GM23338 (cell line): ENCODE results near the gene CHRM1. TPM values are rescaled to one million over a fixed set of nuclear protein-coding genes. Genes with fewer than 3 reads are reported as not detected.
A peak's percentile ranks its signal among the peaks of the same experiment; 100 is the strongest.
"Not testable (repeated sequence)": the region's sequence is repeated elsewhere in the genome, so short reads cannot be mapped to it uniquely, and the experiment has no call there.

ENCODE experiments used
- ATAC-seq: fragments of 200-7000 bp; cut with Tn5 transposase; 3 replicates; pipeline ENCODE4 v1.9.1; 2020
- DNase-seq: peaks from one replicate; pipeline ENCODE4 v3.0.0-alpha.2; 2015; ENCODE audit warnings: low spot score
- H2AFZ ChIP-seq: fragments of 200-600 bp; sonication (generic); 2 replicates; pipeline ENCODE4 v1.8.0; 2016; ENCODE audit warnings: antibody characterized with exemption, mild to moderate bottlenecking, moderate library complexity
- H3F3A ChIP-seq: fragments of 200-600 bp; sonication (generic); replicated peaks from 2 replicates; pipeline ENCODE4 v1.8.0; 2017; ENCODE audit warnings: antibody characterized with exemption, mixed run types, low read depth
- H3K27ac ChIP-seq: fragments of 200-600 bp; sonication (generic); 2 replicates; pipeline ENCODE4 v1.6.1; 2016; ENCODE audit warnings: low read depth
- H3K27me3 ChIP-seq: fragments of 200-600 bp; sonication (generic); 2 replicates; pipeline ENCODE4 v1.8.0; 2016; ENCODE audit warnings: mild to moderate bottlenecking, mixed run types, moderate library complexity; ENCODE audit not compliant: insufficient read depth
- H3K36me3 ChIP-seq: fragments of 200-600 bp; sonication (generic); 2 replicates; pipeline ENCODE4 v1.8.0; 2016; ENCODE audit warnings: mild to moderate bottlenecking; ENCODE audit not compliant: insufficient read depth
- H3K4me1 ChIP-seq: fragments of 200-600 bp; sonication (generic); 2 replicates; pipeline ENCODE4 v1.8.0; 2016; ENCODE audit warnings: mild to moderate bottlenecking, moderate library complexity; ENCODE audit not compliant: insufficient read depth
- H3K4me2 ChIP-seq: fragments of 200-600 bp; sonication (generic); 2 replicates; pipeline ENCODE4 v1.7.1; 2017; ENCODE audit warnings: mixed run types
- H3K4me3 ChIP-seq: fragments of 200-600 bp; sonication (generic); 2 replicates; pipeline ENCODE4 v1.6.1; 2016; ENCODE audit warnings: mixed run types
- H3K79me2 ChIP-seq: fragments of 200-600 bp; sonication (generic); replicated peaks from 2 replicates; pipeline ENCODE4 v1.8.0; 2017; ENCODE audit warnings: mild to moderate bottlenecking; ENCODE audit not compliant: insufficient read depth
- H3K9me2 ChIP-seq: fragments of 200-600 bp; sonication (generic); 2 replicates; pipeline ENCODE4 v1.8.0; 2017; ENCODE audit not compliant: insufficient read depth
- H4K20me1 ChIP-seq: fragments of 200-600 bp; sonication (generic); replicated peaks from 2 replicates; pipeline ENCODE4 v1.8.0; 2017; ENCODE audit warnings: mild to moderate bottlenecking; ENCODE audit not compliant: insufficient read depth
- H3K27ac Mint-ChIP-seq: 2 replicates; pipeline ENCODE4 v1.8.0; 2020; ENCODE audit warnings: inconsistent platforms, mild to moderate bottlenecking, moderate library complexity, mixed read lengths
- H3K27me3 Mint-ChIP-seq: 3 replicates; pipeline ENCODE4 v1.8.0; 2022; ENCODE audit warnings: low read depth, mild to moderate bottlenecking, moderate library complexity, mixed read lengths, inconsistent platforms; ENCODE audit not compliant: insufficient read depth, poor library complexity
- H3K36me3 Mint-ChIP-seq: 3 replicates; pipeline ENCODE4 v1.8.0; 2021; ENCODE audit warnings: low read depth, mild to moderate bottlenecking, inconsistent platforms, moderate library complexity, mixed read lengths
- H3K4me1 Mint-ChIP-seq: 3 replicates; pipeline ENCODE4 v1.8.0; 2020; ENCODE audit warnings: mild to moderate bottlenecking, inconsistent platforms, mixed read lengths
- H3K4me3 Mint-ChIP-seq: 3 replicates; pipeline ENCODE4 v1.8.0; 2021; ENCODE audit warnings: moderate library complexity, mild to moderate bottlenecking, inconsistent platforms, mixed read lengths
- H3K9me3 Mint-ChIP-seq: 3 replicates; pipeline ENCODE4 v1.8.0; 2020; ENCODE audit warnings: moderate library complexity, mild to moderate bottlenecking, inconsistent platforms, mixed read lengths
- CREB1 ChIP-seq: fragments of 250-450 bp; sonication (Bioruptor Pico); IDR thresholded peaks from 2 replicates; pipeline ENCODE4 v1.5.0; 2020; ENCODE audit warnings: low read depth, mild to moderate bottlenecking, moderate library complexity
- CTCF ChIP-seq, 2 experiments: fragments of 200-600 bp in 1 of 2; sonication (generic) in 1 of 2; conservative IDR thresholded peaks; 2 replicates each; pipeline versions ENCODE4 v1.5.1 to v1.6.1; 2016 to 2017; ENCODE audit warnings: antibody characterized with exemption in 2 of 2, low read depth in 2 of 2, mild to moderate bottlenecking in 2 of 2, moderate library complexity in 1 of 2
- EZH2 ChIP-seq: fragments of 200-600 bp; sonication (generic); IDR thresholded peaks from one replicate; pipeline ENCODE4 v1.8.0; 2017; ENCODE audit warnings: antibody characterized with exemption, mild to moderate bottlenecking, low read depth; ENCODE audit not compliant: unreplicated experiment
- EZH2phosphoT487 ChIP-seq: fragments of 200-600 bp; sonication (generic); IDR thresholded peaks from one replicate; pipeline ENCODE4 v1.8.1; 2018; ENCODE audit warnings: antibody characterized with exemption; ENCODE audit not compliant: unreplicated experiment
- JUNB ChIP-seq: IDR thresholded peaks from one replicate; pipeline ENCODE4 v1.6.1; 2016; ENCODE audit warnings: antibody characterized with exemption; ENCODE audit not compliant: unreplicated experiment
- NANOG ChIP-seq: IDR thresholded peaks from 2 replicates; pipeline ENCODE4 v1.6.1; 2016; ENCODE audit warnings: antibody characterized with exemption, borderline replicate concordance
- POLR2AphosphoS5 ChIP-seq: IDR thresholded peaks from 2 replicates; pipeline ENCODE4 v1.6.1; 2016; ENCODE audit warnings: antibody characterized with exemption, low read depth
- STAT1 ChIP-seq: IDR thresholded peaks from one replicate; pipeline ENCODE4 v1.6.1; 2016; ENCODE audit warnings: antibody characterized with exemption; ENCODE audit not compliant: unreplicated experiment
- ZNF331 ChIP-seq: fragments of 250-450 bp; sonication (Bioruptor Pico); IDR thresholded peaks from 2 replicates; pipeline ENCODE4 v1.5.0; 2020; ENCODE audit warnings: low read depth, mild to moderate bottlenecking, moderate library complexity
- polyA plus RNA-seq: library from polyadenylated mRNA; unstranded; fragments of >200 nt; fragmentation: Nextera tagmentation; extraction: Ambion mirVana; gene quantifications from 2 replicates; pipeline ENCODE4 v1.2.1, GENCODE V29; 2016
- total RNA-seq: library from RNA; depleted of rRNA; stranded (reverse); fragments of >200 nt; shearing (Covaris generic); gene quantifications from 2 replicates; pipeline ENCODE4 v1.2.3, GENCODE V29; 2014
- TF ChIP-seq, protein P1 (sequence below): IDR thresholded peaks from 2 replicates; pipeline ENCODE4 v1.6.1; 2016; ENCODE audit warnings: antibody characterized with exemption

Gene CHRM1
- total and polyA plus RNA-seq, 2 experiments from 2014 or later: 0.14 to 0.44 TPM

DNA sequence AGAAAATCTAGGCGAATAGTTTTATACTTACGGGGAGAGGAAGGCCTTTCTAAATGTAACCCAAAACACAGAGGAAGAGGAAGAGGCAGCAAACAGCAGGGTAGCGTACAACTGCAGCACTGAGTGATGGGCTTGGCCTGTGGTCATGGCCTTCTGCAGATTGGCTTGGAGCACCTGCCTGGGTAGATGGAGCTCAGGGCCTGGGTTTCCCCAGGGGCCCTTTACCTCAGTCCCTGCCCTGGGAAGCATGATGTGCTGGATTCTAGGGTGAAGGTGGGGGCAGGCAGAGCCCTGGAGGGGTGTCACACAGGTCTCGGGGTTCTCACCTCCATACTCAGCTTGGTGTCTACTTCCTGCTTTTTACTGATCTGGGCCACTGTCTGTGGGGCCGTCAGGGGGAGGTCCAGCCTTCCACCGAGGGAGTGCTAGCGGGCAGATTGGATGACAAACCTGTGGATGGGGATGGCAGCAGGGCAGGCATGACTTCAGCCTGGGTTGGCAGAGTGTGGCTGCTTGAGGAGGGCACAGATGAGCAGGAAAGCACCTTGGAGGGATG lies 27.7 kb upstream of the CHRM1 start:
- H3K4me3 Mint-ChIP-seq: no peak overlapping the region
- H3K4me1 Mint-ChIP-seq: no peaks in the 10 kb centered on the region
- H3K4me3 ChIP-seq: no peak overlapping the region
- ATAC-seq (no peak), DNase-seq (no peak)
- no peak overlapping the region for H3K27ac ChIP-seq
- H3K36me3 ChIP-seq: no peaks in the 10 kb centered on the region
- H2AFZ ChIP-seq: peak overlapping the region; percentile 23; the same call in 1 of the 2 replicates
- H3F3A ChIP-seq: 0 out of 2 replicates have a peak, but pooled peaks cover 5% of the 10 kb centered on the region
- no peaks in the 10 kb centered on the region for H3K36me3 Mint-ChIP-seq
- no peaks in the 10 kb centered on the region for H3K4me1 ChIP-seq
- H3K4me2 ChIP-seq: no peak overlapping the region
- peaks cover 8% of the 10 kb centered on the region for H3K27me3 Mint-ChIP-seq
- no peaks in the 10 kb centered on the region for H3K79me2 ChIP-seq
- no peaks in the 10 kb centered on the region for H4K20me1 ChIP-seq
- H3K27me3 ChIP-seq: no peaks in the 10 kb centered on the region
- H3K27ac Mint-ChIP-seq: no peak overlapping the region
- no peak for TF ChIP-seq JUNB
- no peak for TF ChIP-seq CREB1 (CRISPR knock-in tag)
- no peak for TF ChIP-seq EZH2phosphoT487
- no peak for TF ChIP-seq EZH2
- no peak for TF ChIP-seq NANOG
- no peaks in the 10 kb centered on the region; the same call in 2 of the 3 replicates for H3K9me3 Mint-ChIP-seq
- 0 out of 2 replicates have a peak, but pooled peaks cover 2% of the 10 kb centered on the region for H3K9me2 ChIP-seq

GRCh38 chr11:62945538-62945937 lies 24.4 kb upstream of the CHRM1 start:
- H3F3A ChIP-seq, H3K27me3 ChIP-seq, ATAC-seq, H3K79me2 ChIP-seq, H3K27me3 Mint-ChIP-seq, DNase-seq, H3K4me2 ChIP-seq, H3K9me3 Mint-ChIP-seq, H3K4me3 ChIP-seq, H3K36me3 Mint-ChIP-seq, H3K27ac Mint-ChIP-seq, H3K27ac ChIP-seq, H3K4me1 ChIP-seq, H3K4me1 Mint-ChIP-seq, H3K4me3 Mint-ChIP-seq, H4K20me1 ChIP-seq, H3K36me3 ChIP-seq, H3K9me2 ChIP-seq: not testable (repeated sequence)
- H2AFZ ChIP-seq: peak overlapping the region; percentile 66; the same call in 1 of the 2 replicates

DNA sequence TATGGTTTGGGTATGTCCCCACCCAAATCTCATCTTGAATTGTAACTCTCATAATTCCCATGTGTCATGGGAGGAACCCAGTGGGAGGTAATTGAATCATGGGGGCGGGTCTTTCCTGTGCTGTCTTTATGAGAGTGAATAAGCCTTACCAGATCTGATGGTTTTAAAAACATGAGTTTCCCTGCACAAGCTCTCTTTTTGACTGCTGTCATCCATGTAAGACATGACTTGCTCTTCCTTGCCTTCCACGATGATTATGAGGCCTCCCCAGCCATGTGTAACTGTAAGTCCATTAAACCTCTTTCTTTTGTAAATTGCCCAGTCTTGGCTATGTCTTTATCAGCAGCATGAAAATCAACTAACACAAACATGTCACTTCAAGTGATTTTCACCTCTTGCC lies 16.4 kb upstream of the CHRM1 start:
- H3K27me3 Mint-ChIP-seq: not testable (repeated sequence)
- peaks cover 13% of the 10 kb centered on the region for H3K9me3 Mint-ChIP-seq

DNA sequence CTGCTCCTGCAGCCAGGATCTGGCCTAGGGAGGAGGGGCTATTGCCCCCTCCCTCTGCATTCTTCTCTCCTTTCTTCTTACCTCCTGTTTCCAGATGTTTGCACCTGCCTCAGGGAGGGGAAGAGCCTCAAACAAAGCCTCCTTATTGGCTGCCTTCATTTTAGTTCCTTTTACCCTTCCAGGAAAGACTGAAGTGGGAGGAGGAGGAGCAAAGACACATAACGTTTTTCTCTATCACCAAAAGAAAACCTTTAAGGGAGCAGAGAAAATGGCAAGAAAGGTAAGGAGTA lies 13.3 kb upstream of the CHRM1 start:
- no peaks in the 10 kb centered on the region for H3K79me2 ChIP-seq
- DNase-seq (peak; percentile 57), ATAC-seq (peak; percentile 54)
- H3K36me3 ChIP-seq: no peaks in the 10 kb centered on the region
- Mint-ChIP-seq H3K27me3 (peaks cover 20% of the 10 kb centered on the region), H3K9me3 (peaks cover 13% of the 10 kb centered on the region), H3K27ac (no peak overlapping the region), H3K4me1 (peaks cover 23% of the 10 kb centered on the region), H3K4me3 (no peak overlapping the region), H3K36me3 (peaks cover 7% of the 10 kb centered on the region; the same call in 1 of the 3 replicates)
- H3K4me3 ChIP-seq: no peak overlapping the region
- H3K4me2 ChIP-seq: no peak overlapping the region
- H3K27me3 ChIP-seq: peaks cover 12% of the 10 kb centered on the region
- no peaks in the 10 kb centered on the region for H4K20me1 ChIP-seq
- H2AFZ ChIP-seq: no peak overlapping the region
- no peaks in the 10 kb centered on the region for H3K9me2 ChIP-seq
- H3F3A ChIP-seq: no peaks in the 10 kb centered on the region
- H3K27ac ChIP-seq: no peak overlapping the region
- peaks cover 9% of the 10 kb centered on the region for H3K4me1 ChIP-seq
- TF ChIP-seq, protein P1, sequence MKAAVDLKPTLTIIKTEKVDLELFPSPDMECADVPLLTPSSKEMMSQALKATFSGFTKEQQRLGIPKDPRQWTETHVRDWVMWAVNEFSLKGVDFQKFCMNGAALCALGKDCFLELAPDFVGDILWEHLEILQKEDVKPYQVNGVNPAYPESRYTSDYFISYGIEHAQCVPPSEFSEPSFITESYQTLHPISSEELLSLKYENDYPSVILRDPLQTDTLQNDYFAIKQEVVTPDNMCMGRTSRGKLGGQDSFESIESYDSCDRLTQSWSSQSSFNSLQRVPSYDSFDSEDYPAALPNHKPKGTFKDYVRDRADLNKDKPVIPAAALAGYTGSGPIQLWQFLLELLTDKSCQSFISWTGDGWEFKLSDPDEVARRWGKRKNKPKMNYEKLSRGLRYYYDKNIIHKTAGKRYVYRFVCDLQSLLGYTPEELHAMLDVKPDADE: no peak
- TF ChIP-seq EZH2: no peak
- TF ChIP-seq JUNB: no peak
- TF ChIP-seq POLR2AphosphoS5: no peak
- TF ChIP-seq STAT1: no peak
- no peak for TF ChIP-seq EZH2phosphoT487
- TF ChIP-seq CREB1 (CRISPR knock-in tag): no peak
- no peak for TF ChIP-seq CTCF (conservative IDR thresholded peaks at IDR 0.05; ENCODE audit: low read depth in 2 of 2)
- no peak for TF ChIP-seq NANOG
- no peak for TF ChIP-seq ZNF331

More for the DNA sequence above, 16.4 kb upstream of the CHRM1 start:
- H3K4me1 ChIP-seq, H3K36me3 Mint-ChIP-seq, ATAC-seq, H3K9me2 ChIP-seq, H2AFZ ChIP-seq, H3K4me3 Mint-ChIP-seq, H3K36me3 ChIP-seq, H3K79me2 ChIP-seq, H4K20me1 ChIP-seq, H3K4me2 ChIP-seq, H3K4me1 Mint-ChIP-seq, H3K27ac Mint-ChIP-seq, H3F3A ChIP-seq, H3K27ac ChIP-seq, H3K27me3 ChIP-seq, H3K4me3 ChIP-seq, DNase-seq: not testable (repeated sequence)
